PC-3 (cell line): Measurements from ENCODE around the gene P2RX2. TPM values are rescaled to one million over a fixed set of nuclear protein-coding genes. Genes with fewer than 3 reads are reported as not detected.

Experiments used
- ATAC-seq: fragments of 200-7000 bp; cut with Tn5 transposase; 2 replicates; pipeline ENCODE4 v1.9.1; 2020; ENCODE audit warnings: mild to moderate bottlenecking, moderate library complexity
- BruUV-seq: library from RNA; stranded (reverse); fragments of 400-500 nt; replicated peaks from 2 replicates; lab custom pipeline; 2021; lab: Mats Ljungman, UMichigan
- CTCF ChIA-PET: fragments of 300-600 bp; sonication (Branson Sonifier 250); formaldehyde crosslinking; loops from one replicate; lab custom pipeline; 2022; ENCODE audit warnings: antibody characterized with exemption; lab: Charles Lee
- POLR2A ChIA-PET: fragments of 300-600 bp; sonication (Branson Sonifier 250); formaldehyde crosslinking; loops from one replicate; lab custom pipeline; 2022; ENCODE audit warnings: antibody characterized with exemption; ENCODE audit not compliant: unreplicated experiment; lab: Charles Lee
- DNase-seq: peaks from one replicate; pipeline ENCODE4 v3.0.0-alpha.2; 2015
- H2AFZ ChIP-seq: fragments of 300-600 bp; sonication (generic); 2 replicates; pipeline ENCODE4 v1.6.0; 2016; ENCODE audit warnings: antibody characterized with exemption, low read length
- H3F3A ChIP-seq: fragments of 300-600 bp; sonication (generic); one replicate; pipeline ENCODE4 v1.6.0; 2017; ENCODE audit warnings: antibody characterized with exemption, low read length, control low read depth, mild to moderate bottlenecking; ENCODE audit not compliant: unreplicated experiment
- H3K27ac ChIP-seq: fragments of 300-600 bp; sonication (generic); 2 replicates; pipeline ENCODE4 v1.5.1; 2016; ENCODE audit warnings: mild to moderate bottlenecking, low read length
- H3K27me3 ChIP-seq: fragments of 300-600 bp; sonication (generic); 2 replicates; pipeline ENCODE4 v1.6.1; 2016; ENCODE audit warnings: low read length, mixed read lengths
- H3K36me3 ChIP-seq: fragments of 300-600 bp; sonication (generic); 2 replicates; pipeline ENCODE4 v1.6.1; 2016; ENCODE audit warnings: low read depth, mixed run types, low read length, mixed read lengths
- H3K4me1 ChIP-seq: fragments of 300-600 bp; sonication (generic); 2 replicates; pipeline ENCODE4 v1.5.1; 2016; ENCODE audit warnings: low read length; ENCODE audit not compliant: insufficient read depth
- H3K4me2 ChIP-seq: fragments of 300-600 bp; sonication (generic); 2 replicates; pipeline ENCODE4 v1.6.0; 2016; ENCODE audit warnings: low read length
- H3K4me3 ChIP-seq: fragments of 300-600 bp; sonication (generic); 2 replicates; pipeline ENCODE4 v1.5.1; 2016; ENCODE audit warnings: mild to moderate bottlenecking, low read length, mixed read lengths
- H3K79me2 ChIP-seq: fragments of 300-600 bp; sonication (generic); 2 replicates; pipeline ENCODE4 v1.6.1; 2017; ENCODE audit warnings: low read length, mixed read lengths
- H3K9ac ChIP-seq: fragments of 300-600 bp; sonication (generic); 2 replicates; pipeline ENCODE4 v1.6.0; 2016; ENCODE audit warnings: mild to moderate bottlenecking, low read length
- H3K9me2 ChIP-seq: fragments of 300-600 bp; sonication (generic); replicated peaks from 2 replicates; pipeline ENCODE4 v1.6.1; 2016; ENCODE audit warnings: mixed run types, low read length, mixed read lengths
- H3K9me3 ChIP-seq: fragments of 300-600 bp; sonication (generic); 2 replicates; pipeline ENCODE4 v1.6.1; 2016; ENCODE audit warnings: low read length, mixed read lengths
- H4K20me1 ChIP-seq: fragments of 300-600 bp; sonication (generic); 2 replicates; pipeline ENCODE4 v1.6.1; 2016; ENCODE audit warnings: low read length, mixed read lengths
- CTCF ChIP-seq: fragments of 300-600 bp; sonication (generic); conservative IDR thresholded peaks from 2 replicates; pipeline ENCODE4 v1.5.1; 2017; ENCODE audit warnings: antibody characterized with exemption, low read depth, mild to moderate bottlenecking, low read length
- EZH2 ChIP-seq: fragments of 300-600 bp; sonication (generic); IDR thresholded peaks from one replicate; pipeline ENCODE4 v1.6.1; 2017; ENCODE audit warnings: antibody characterized with exemption, mild to moderate bottlenecking, low read length; ENCODE audit not compliant: unreplicated experiment
- EZH2phosphoT487 ChIP-seq: fragments of 300-600 bp; sonication (generic); IDR thresholded peaks from 2 replicates; pipeline ENCODE4 v1.6.1; 2018; ENCODE audit warnings: mild to moderate bottlenecking, antibody characterized with exemption, low read length, borderline replicate concordance
- intact Hi-C: fragments of 100-400 bp; cut with micrococcal nuclease; formaldehyde crosslinking; loops from 2 replicates; pipeline ENCODE4 v1.9.0; 2023
- total RNA-seq: library from RNA; depleted of rRNA; stranded (reverse); fragments of >200 nt; gene quantifications from 2 replicates; pipeline ENCODE4 v1.2.3, GENCODE V29; 2014

The P2RX2 gene
- total RNA-seq, 1 experiment from 2014 or later: not detected

- CTCF ChIA-PET: no interaction called here
- H3K9me3 ChIP-seq: no peaks in the 10 kb centered on the region
- no peak for ATAC-seq
- no peak for DNase-seq
- H3K4me1 ChIP-seq: no peaks in the 10 kb centered on the region
- no TSS peak for BruUV-seq
- TF ChIP-seq EZH2phosphoT487: no peak
- H3K36me3 ChIP-seq: peaks cover 20% of the 10 kb centered on the region
- H3K27me3 ChIP-seq: no peaks in the 10 kb centered on the region
- intact Hi-C loops: no loop called here
- no peaks in the 10 kb centered on the region for H3F3A ChIP-seq
- H3K27ac ChIP-seq: no peak overlapping the region
- no peaks in the 10 kb centered on the region for H4K20me1 ChIP-seq
- H2AFZ ChIP-seq: no peak overlapping the region
- H3K9ac ChIP-seq: no peak overlapping the region
- POLR2A ChIA-PET: no interaction called here
- H3K79me2 ChIP-seq: no peaks in the 10 kb centered on the region
- no peak overlapping the region for H3K4me3 ChIP-seq
- no peak overlapping the region for H3K4me2 ChIP-seq
- H3K9me2 ChIP-seq: no peaks in the 10 kb centered on the region
These were observed 41.2 kb upstream of the P2RX2 start for GRCh38 chr12:132577191-132577920.

- no peak overlapping the region for H3K4me2 ChIP-seq
- H3F3A ChIP-seq: no peaks in the 10 kb centered on the region
- no peaks in the 10 kb centered on the region for H3K27me3 ChIP-seq
- DNase-seq (no peak), ATAC-seq (no peak)
- H3K9ac ChIP-seq: no peak overlapping the region
- ChIA-PET CTCF (no interaction called here), POLR2A (no interaction called here)
- H3K9me2 ChIP-seq: no peaks in the 10 kb centered on the region
- no peaks in the 10 kb centered on the region for H3K4me1 ChIP-seq
- no peak for TF ChIP-seq EZH2
- TF ChIP-seq CTCF: no peak
- no peak for TF ChIP-seq EZH2phosphoT487
- intact Hi-C loops: no loop called here
- no peak overlapping the region for H3K4me3 ChIP-seq
- no peaks in the 10 kb centered on the region for H4K20me1 ChIP-seq
- peaks cover 19% of the 10 kb centered on the region for H3K36me3 ChIP-seq
- H3K79me2 ChIP-seq: no peaks in the 10 kb centered on the region
- H2AFZ ChIP-seq: no peak overlapping the region
- no peak overlapping the region for H3K27ac ChIP-seq
- H3K9me3 ChIP-seq: no peaks in the 10 kb centered on the region
- no TSS peak for BruUV-seq
These were observed 40.5 kb upstream of the P2RX2 start for GRCh38 chr12:132578118-132578517.

- Histone ChIP-seq H3K9me2 (no peaks in the 10 kb centered on the region), H3K4me2 (no peak overlapping the region), H2AFZ (no peak overlapping the region), H3K4me3 (no peak overlapping the region), H3K4me1 (no peaks in the 10 kb centered on the region), H3K27ac (no peak overlapping the region), H3K9me3 (no peaks in the 10 kb centered on the region), H3K27me3 (no peaks in the 10 kb centered on the region), H3K9ac (no peak overlapping the region), H4K20me1 (no peaks in the 10 kb centered on the region), H3K36me3 (peaks cover 17% of the 10 kb centered on the region), H3K79me2 (no peaks in the 10 kb centered on the region), H3F3A (no peaks in the 10 kb centered on the region)
- ATAC-seq: no peak
- DNase-seq: no peak
- no TSS peak for BruUV-seq
- ChIA-PET POLR2A (no interaction called here), CTCF (no interaction called here)
- TF ChIP-seq EZH2phosphoT487 (no peak), EZH2 (no peak), CTCF (no peak)
- intact Hi-C loops: no loop called here
These were observed 39.8 kb upstream of the P2RX2 start for GRCh38 chr12:132578826-132579225.
